Stimulated activated CD8-positive, alpha-beta memory T cell treated with anti-CD3 and anti-CD28 coated beads, Interleukin-4, amount 100 ng/mL, for 48 hours (primary cell): ENCODE measurements around the gene CNOT1.
A peak's percentile ranks its signal among the peaks of the same experiment; 100 is the strongest.

Experiments used
- DNase-seq: peaks from one replicate; pipeline ENCODE4 v3.0.0-alpha.2; 2020

CNOT1 gene

GRCh38 chr16:58515871-58516767, 113.5 kb downstream of the CNOT1 start:
- DNase-seq = peak; percentile 55

GRCh38 chr16:58515125-58515870, 114.3 kb downstream of the CNOT1 start, which contains the start of gene SETD6:
Gene SETD6, plus strand, starts transcription at chr16:58515517. Its CDS starts 21 bp downstream, at chr16:58515538.
- DNase-seq = peak; percentile 88

- DNase-seq = no peak
Measured at GRCh38 chr16:58513874-58514273, 115.8 kb downstream of the CNOT1 start.

- peak; percentile 94 for DNase-seq
Measured at GRCh38 chr16:58511933-58512815, 117.5 kb downstream of the CNOT1 start.

GRCh38 chr16:58510776-58511628, 118.6 kb downstream of the CNOT1 start:
- DNase-seq = no peak

- DNase-seq = peak; percentile 10
Measured at GRCh38 chr16:58510097-58510775, 119.4 kb downstream of the CNOT1 start.

- peak; percentile 15 for DNase-seq
Measured at GRCh38 chr16:58509256-58510096, 120.2 kb downstream of the CNOT1 start.

GRCh38 chr16:58508671-58509251, 120.9 kb downstream of the CNOT1 start:
- peak; percentile 14 for DNase-seq

- DNase-seq = no peak
Measured at GRCh38 chr16:58507963-58508670, 121.5 kb downstream of the CNOT1 start.

GRCh38 chr16:58507195-58507962, 122.2 kb downstream of the CNOT1 start:
- DNase-seq = peak; percentile 6

- peak; percentile 20 for DNase-seq
Measured at GRCh38 chr16:58506241-58507194, 123.1 kb downstream of the CNOT1 start.

GRCh38 chr16:58503863-58504688, 125.5 kb downstream of the CNOT1 start:
- peak; percentile 18 for DNase-seq

GRCh38 chr16:58503166-58503862, 126.3 kb downstream of the CNOT1 start:
- no peak for DNase-seq

- DNase-seq = no peak
Measured at GRCh38 chr16:58502217-58502921, 127.3 kb downstream of the CNOT1 start.
